NCI-H510A treated with DMSO at 0.1 percent for 48 hours (cell line): ENCODE results near the gene TTYH1.
A peak's percentile ranks its signal among the peaks of the same experiment; 100 is the strongest.
"Not testable (repeated sequence)": the region's sequence is repeated elsewhere in the genome, so short reads cannot be mapped to it uniquely, and the experiment has no call there.

Experiments used
- DNase-seq: peaks from one replicate; lab custom pipeline; 2025; lab: John Stamatoyannopoulos, UW

TTYH1 gene

DNA sequence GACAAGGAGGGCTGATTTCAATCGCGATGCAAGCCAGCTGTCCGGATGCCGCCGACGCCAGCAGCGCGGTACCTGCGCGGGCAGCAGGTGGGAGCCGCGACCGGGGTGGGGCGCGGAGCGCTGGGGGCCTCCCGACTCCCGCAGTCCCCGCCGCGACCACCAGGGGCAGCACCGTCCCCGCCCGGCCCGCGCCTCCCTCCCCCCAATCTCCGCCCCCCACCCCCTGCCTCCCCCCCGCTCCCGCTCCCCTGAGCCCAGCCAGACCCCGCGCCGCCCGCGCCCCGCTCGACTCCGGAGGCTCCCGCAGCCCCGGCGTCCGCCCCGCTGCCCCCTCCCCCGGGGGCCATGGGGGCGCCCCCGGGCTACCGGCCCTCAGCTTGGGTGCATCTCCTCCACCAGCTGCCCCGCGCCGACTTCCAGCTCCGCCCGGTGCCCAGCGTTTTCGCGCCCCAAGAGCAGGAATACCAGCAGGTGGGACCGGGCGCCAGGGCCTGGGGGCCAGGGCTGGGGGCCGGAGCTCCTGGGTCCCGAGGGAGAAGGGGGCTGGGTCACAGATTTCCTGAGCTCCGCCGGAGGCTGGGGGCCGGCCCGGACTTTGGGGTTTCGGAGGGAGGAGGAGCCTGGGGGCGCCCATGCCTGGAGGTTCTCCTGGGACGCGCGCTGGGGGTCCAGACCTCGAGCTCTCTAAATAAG, at the start of gene TTYH1:
TSS of gene TTYH1 (plus strand) at position 257 of the 693 bp plus-strand sequence. CDS start at position 346, 89 bp downstream.
- DNase-seq, result no peak

DNA sequence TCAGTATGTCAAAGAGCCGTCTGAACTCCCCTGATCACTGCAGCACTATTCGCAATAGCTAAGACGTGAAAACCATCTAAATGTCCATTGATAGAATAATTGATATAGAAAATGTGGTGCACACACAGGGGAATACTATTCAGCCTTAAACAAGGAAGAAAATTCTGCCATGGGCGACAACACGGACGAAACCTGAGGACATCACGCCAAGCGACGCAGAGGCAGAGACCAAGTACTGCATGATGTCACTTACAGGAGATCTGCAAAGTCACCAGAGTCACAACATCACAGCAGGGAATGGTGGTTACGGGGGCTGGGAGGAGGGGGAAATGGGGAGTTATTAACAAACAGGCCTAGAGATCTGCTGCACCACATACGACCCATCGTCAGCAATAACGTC, 49.5 kb upstream of the TTYH1 start:
- not testable (repeated sequence) for DNase-seq

DNA sequence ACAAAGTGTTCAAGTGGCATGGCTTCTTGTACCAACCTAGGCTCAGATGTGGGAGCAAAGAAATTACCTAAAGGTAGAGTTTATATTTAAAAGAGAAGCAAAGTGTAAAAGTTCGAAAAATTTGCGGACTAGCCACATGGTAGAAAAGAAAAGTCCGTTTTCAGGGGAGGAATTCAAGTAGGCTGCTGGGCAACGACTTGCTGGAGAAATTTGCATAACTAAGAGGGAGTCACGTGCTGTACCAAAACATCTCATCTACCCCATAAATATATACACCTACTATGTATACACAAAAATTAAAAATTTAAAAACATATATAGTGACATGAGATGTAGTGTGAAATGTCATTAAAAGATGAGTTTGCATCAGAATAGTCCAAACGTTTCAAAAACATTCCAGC, 48.5 kb upstream of the TTYH1 start:
- no peak for DNase-seq

DNA sequence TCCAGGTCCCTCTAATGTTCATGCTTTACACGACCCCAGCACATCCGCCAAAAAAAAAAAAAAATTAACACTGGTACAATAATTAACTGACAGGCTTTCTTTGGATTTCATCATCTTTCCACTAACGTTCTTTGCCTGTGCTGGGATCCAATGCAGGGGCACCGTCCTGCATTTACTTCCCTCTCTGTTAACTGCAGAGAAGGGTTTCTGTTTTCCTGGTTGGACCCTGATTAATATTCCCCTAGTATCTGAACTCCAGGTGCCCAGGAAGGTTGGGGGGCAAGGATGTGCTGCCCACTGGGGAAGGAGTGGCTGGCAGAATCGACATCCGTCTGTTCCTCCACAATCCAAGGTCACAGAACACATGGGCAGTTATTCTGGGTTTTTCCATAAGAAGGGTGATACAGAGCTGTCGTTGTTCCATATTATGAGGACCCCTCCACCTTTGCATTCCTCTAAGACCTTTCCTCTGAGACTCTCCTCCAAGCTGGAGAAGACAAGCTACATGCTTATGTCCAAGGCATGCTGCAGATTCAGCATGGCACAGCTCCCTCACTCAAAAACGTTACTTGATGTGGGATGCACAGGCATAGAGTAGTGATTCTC, 46.1 kb upstream of the TTYH1 start:
- DNase-seq, result no peak

DNA sequence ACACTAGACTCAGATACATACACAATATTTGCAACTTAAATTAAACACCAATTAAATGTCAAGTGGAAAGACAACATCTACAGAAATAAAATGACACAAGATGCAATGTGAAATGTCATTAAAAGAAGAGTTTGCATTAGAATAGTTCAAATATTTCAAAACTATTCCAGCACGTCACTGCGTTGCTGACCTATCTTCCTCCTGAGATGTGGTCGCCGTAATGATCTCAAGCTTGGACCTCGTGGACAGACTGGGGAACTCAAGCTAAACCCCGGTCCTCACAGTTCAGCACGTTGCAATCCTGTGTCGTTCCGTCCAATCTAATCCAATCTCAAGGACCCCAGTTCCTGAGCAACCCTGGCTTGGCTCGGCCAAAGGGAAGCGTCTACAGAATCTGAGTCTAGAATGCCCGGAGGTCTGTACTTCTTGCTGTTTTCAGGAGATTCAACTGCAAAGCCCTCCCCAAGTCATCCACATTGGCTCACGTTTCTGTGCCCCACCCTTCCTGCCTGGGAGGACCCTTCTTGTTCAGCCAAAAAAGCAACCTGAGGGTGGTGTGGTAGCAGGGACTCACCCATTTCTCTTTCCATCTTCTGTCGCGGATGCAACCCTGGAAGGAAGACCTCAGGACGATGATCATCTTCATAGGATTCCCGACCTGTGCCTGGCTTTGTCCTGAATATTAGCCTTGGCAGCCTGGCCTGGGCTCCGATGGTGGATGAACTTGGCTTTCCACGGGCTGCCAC, 45.4 kb upstream of the TTYH1 start:
- DNase-seq, result not testable (repeated sequence)

DNA sequence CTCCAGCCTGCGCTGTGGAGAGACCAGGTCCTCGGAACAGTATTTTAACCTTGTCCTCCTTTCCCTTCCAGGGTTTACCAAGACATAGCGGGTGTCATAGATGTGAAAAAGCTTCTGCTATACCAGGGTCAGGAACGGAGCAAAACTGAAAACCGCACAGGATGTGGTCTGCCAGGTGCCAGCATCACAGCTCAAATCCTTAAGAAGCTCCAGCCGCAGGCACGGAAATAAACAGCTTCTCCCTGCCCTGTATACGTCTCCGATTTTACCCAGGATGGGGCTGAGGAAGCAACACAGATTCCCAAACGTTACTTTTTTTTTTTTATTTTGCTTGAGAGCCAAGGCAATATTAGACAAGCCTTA, 44.8 kb upstream of the TTYH1 start:
- DNase-seq, result not testable (repeated sequence)

DNA sequence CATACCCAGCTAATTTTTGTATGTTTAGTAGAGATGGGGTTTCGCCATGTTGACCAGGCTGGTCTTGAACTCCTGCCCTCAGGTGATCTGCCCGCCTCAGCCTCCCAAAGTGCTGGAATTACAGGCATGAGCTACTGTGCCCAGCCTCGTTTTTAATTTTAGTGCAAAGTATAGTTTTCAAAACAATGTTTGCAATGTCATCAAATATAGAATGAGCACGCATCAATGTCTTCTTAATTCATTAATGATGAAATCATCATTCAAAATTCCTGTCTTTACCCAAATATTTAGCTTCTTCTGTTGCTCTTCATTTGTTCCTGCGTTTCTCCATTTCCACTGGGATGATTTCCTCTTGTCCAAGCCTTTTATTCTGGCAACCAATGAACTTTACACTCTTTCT, 43.8 kb upstream of the TTYH1 start:
- not testable (repeated sequence) for DNase-seq

DNA sequence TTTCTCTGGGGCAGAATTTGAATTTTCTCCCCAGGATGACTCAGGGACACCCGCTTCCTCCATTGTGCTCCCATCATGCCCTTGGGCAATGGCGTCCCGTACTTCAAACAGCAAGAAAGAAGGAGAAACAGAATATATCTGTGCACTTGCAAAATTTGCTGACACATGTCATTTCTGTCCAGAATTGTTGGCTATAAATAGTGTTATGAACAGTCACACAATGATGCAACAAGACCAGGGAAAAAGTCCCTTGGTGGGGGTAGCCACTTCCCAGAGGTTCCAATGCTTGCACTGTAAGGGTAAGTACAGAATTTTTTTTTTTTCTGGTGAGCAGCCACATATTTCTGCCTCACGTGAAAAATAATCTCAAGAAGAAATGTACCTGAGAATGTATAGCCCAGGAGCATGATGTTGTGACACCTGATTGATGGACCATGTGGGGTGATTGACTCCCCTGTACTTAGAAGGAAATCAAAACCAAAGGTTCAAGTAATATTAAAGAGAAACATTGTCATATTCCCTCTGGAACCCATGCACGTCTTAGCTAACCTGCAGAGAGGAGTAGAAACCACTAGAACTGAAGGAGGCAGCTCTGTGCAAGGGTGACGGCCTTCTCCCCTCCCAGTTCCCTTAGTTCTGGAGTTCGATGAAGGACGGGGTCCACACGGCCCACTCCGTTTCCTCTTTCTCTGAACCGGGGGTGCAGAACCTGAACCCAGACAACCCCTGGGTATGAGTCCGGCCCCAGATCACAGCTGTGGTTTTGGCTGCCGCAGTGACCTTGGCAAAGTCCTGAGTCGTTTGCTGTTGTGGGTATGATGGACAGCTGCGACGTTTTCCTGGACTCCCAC, 41.3 kb upstream of the TTYH1 start:
- DNase-seq, result no peak

DNA sequence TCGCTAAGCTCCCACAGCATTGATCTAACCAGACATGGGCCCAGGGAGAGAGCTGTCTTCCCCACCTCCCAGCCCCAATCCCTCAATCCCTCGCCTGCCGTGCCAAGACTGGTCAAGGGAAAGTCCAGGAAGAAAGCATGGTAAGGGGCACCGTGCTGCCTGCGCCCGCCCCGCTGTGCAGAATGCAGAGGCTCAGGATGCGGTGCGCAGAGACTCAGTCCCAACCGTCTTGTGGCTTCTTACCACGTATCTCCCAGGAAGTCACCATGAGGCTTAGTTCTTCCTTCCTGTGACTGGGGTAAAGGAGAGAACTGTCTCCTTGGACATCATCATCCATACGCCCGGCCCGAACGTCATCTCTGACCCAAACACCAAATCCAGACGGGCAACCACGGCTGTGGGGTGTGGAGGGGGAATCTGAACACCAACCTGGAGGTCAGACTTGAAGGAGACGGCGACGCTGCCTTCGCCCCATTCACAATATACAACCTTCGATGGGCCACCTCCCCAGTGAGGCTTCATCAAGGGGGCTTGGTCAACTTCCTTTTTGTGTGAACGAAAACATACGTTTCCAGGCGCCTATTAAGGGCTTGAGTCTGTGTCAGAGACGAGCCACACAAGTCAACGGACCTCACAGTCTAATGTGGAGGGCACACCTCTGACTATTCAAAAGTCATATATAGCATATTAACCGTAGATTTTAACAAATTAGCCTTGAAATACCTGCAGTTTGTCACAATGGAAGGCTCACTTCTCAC, 39.9 kb upstream of the TTYH1 start:
- DNase-seq, result not testable (repeated sequence)

DNA sequence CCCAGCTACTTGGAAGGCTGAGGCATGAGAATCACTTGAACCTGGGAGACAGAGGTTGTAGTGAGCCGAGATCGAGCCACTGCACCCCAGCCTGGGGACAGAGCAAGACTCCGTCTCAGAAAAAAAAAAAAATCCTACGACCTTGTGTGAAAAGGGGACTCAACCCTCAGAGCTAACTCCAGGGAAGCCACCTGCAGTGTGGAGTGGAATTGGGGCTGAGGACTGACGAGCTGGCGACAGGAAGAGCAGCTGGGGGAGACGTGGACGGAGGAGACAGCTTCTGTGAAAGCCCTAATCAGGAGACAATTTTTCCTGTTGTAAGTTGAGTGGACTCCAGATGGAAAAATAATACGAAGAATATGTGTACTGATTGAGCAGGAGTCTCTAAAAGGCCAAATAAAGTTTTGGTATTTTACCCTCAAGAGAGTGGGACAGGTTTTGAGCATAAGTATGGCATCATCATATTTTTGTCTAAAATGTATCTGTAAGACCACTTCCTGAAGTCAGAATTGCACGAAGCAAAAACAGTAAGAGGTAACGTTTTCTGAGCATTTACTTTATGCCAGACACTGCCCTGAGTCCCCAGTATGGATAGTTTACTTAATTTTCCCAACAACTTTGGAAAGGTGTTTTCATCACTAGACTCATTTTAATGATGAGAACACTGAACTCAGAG, 38.5 kb upstream of the TTYH1 start:
- no peak for DNase-seq

DNA sequence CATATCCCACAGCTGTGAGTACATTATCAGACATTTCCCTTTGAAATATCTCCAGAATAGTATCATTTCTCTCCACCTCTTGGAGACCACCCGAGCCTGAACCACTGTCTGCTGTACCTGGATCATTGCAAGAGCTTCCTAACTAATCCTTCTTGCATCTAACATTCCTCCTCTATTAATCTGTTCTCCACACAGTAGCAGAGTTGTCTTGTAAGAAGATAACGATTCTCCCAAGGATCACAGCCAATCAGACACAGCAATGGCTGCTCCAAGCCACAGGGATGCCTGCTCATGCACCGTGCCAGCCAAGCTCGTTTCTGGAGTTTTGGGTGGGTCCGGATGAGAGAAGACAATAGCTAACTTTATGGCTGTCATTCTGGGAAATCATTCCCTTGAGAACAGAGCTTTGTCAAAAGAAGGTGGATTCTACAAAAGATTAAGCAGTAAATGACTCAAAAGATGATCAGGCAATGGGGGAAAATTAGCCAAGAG, 36.0 kb upstream of the TTYH1 start:
- no peak for DNase-seq

DNA sequence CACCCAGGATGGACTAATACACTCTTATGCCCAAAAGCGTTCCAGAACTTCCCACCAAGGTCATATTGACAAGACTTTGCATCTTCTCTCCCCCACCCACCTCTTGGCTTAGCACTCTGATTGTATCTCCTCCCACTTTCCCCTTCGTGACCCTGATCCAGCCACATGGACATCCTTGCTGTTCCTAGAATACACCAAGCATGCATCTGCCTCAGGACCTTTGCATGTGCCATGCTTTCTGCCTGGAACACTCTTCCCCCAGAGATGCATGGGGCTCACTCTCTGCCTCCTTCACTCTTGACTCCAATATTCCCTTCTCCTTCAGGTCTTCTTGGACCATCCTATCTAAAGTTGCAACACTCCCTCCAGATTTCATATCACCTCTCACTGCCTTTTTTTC, 34.4 kb upstream of the TTYH1 start:
- DNase-seq, result no peak

DNA sequence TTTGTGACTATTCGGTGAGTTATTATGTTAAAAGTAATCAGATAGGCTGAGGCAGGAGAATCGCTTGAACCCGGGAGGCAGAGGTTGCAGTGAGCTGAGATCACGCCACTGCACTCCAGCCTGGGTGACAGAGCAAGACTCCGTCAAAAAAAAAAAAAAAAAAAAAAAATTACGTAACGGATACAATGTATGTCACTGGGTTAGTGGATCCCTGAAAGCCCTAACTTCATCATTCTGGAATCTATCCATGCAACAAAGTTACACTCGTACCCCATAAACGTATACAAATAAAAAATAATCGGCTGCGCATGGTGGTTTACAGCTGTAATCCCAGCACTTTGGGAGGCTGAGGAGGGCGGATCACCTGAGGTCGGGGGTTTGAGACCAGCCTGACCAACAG, 33.2 kb upstream of the TTYH1 start:
- DNase-seq, result not testable (repeated sequence)

DNA sequence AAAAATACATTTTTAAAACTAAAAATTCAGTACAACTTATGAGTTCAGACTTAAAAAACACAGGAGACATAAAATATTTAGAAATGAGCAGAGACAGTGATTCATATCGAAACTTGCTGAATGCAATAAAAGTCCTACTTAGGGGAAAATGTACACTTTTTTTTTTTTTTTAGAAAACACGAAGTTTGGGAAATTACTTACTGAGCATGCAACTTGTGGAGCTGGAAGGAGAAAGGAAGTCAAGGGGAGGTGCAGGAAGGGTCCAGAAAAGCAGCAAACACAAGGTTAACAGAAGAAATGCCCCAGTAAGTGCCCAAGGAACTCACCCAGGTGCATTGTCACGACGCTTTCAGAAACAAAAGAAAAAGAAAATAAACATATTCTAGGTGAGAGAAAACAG, 31.9 kb upstream of the TTYH1 start:
- DNase-seq, result no peak

DNA sequence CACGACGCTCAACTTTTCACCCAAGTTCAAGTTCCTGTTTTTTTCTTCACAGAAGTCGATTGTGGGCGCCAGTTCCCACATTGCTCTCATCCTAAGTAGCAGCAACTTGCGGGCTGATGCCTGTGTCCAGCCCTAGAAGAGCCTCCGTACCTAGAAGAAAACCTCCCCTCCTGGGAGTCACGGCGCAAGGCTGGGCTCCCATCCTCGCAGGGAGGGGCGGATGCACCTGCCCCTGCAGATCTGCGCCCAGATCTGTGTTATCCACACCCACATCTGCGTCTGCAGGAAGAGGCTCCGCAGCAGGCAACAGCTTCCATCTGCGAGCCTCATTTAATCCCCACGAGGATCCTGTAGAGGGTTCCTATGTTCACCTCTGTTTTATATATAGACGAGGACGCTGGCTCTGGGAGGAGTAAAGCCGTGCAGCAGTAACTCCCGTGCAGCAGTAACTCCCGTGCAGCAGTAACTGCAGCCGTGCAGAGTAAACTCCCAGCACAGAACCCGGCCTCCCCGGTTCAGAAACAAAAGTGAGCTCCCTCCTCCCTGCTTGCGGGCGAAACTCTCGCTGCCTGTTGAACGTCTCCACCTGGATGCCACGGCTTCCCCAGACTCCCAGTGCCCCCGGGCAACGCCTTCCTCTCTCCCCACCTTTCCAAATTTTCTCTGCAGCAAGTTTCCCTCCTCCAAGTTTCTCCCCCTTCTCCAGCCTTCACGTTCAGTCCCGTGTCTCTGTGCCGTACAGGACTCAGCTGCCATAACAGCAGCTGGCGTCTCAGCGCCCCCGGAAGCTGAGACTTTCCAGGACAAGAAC, 27.1 kb upstream of the TTYH1 start:
- no peak for DNase-seq

DNA sequence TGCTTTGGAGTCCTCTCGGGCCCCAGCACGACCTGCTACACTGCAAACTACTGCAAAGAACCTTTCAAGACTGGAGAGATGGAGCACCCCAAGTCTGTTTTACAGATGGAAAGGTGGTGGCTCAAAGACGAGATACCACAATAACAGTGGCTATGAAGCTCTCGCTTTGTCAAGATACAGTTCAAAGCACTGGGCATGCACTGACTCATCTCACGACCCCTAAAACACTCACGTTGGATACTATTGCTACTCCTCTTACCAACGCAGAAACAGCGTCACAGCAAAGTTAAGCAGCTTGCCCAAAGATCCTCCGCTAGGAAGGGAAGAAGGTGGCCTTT, 26.5 kb upstream of the TTYH1 start:
- DNase-seq, result no peak

DNA sequence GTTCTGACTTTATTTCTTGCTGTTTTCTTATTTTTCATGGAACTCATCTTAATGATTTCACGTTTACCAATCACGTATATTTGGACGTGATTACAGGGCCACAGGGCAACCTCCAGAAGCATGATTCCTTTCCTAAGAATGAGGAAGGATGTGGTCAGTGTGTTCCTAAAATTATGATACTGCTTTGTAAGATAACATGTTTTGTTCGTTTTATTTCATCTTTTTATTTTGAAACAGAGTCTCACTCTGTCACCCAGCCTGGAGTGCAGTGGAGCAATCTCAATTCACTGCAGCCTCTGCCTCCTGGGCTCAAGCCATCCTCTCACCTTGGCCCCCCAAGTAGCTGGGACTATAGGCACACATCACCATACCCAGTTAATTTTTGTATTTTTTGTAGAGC, 25.7 kb upstream of the TTYH1 start:
- no peak for DNase-seq

DNA sequence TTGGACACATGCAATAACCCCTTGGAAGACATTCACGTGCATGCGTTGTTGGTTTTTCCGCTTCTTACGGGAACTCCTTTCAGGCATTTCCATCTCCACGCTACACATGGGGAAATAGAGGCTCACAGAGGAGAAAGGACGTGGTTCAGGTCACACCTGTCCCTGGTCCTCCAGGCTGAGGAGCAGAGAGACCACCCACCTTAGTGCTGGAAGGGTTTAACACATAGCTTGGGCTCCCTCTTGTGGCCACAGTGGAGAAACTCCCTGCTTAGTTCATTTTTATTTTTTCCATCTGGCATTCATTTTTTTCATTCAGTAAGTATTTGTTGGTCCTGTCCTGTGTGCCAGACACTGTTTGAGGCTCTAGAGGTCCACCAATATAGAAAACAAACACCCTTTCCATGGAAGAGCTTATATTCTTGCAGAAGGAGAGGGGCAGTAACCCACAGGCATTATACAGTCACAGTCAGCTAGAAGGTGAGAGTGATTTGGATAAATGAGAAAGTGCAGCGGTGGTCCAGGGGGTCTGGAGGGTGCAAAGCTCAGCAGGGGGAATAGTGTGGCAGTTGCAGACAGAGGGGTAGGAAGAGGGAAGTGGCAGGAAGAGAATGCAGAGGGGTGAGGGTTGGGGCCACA, 24.2 kb upstream of the TTYH1 start:
- peak; percentile 13 for DNase-seq

DNA sequence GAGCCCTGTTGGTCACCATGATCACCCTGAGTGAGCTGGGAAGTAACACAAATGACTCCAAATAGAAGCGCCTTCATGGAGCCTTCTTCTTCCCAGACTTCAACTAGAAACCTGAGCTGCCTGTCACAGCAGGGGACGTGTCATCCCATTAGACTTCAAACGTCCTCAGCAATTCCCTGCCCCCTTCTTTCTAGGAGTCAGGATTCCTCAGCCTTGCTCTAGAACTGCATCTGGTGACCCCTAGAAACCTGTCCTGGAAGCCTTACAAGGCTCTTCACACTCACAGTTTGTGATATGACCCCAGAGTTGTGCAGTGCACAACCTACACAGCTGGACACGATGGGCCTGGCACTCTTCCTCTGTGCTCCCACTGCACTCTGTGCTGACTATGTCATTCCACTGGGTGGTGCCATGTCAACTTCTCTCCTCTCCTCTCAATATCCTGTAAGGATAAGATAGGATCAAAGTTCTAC, 23.6 kb upstream of the TTYH1 start:
- DNase-seq, result no peak

DNA sequence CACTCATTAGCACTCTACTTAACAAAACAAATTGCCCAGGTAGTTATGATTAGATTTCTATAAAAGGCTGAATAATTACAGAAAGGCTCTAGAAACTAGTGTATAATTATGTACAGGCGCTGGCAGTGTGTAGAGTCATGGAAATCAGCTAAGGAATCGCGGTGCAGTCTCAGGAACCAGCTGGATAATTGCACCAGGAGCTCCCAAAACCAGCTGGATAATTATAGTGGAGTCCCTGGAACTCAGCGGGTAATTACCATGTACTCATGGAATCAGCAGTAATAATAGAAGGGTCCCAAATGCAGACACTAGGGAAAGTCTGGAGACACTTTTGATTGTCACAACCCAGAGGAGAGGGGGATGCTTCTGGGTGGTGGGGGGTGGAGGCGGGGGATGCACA, 23.2 kb upstream of the TTYH1 start:
- DNase-seq, result no peak
